Cerebellar nuclear complex (tissue), 1 donor: ENCODE results near the gene C11orf97.
"Not testable (repeated sequence)": the region's sequence is repeated elsewhere in the genome, so short reads cannot be mapped to it uniquely, and the experiment has no call there.

Experiments
- DNase-seq, 2 experiments: peaks; one replicate each; lab custom pipeline; 2025; lab: John Stamatoyannopoulos, UW

Gene C11orf97

GRCh38 chr11:94525546-94526324 is 13.5 kb downstream of the C11orf97 start:
- no peak for DNase-seq

- no peak for DNase-seq
Observed at GRCh38 chr11:94526645-94527438, 14.6 kb downstream of the C11orf97 start.

- DNase-seq = no peak
Observed at GRCh38 chr11:94528551-94528950, 16.3 kb downstream of the C11orf97 start.

GRCh38 chr11:94532211-94532610 is 19.9 kb downstream of the C11orf97 start:
- DNase-seq = no peak

- DNase-seq = no peak
Observed at GRCh38 chr11:94533206-94533605, 20.9 kb downstream of the C11orf97 start.

GRCh38 chr11:94533696-94534630 is 21.7 kb downstream of the C11orf97 start:
- DNase-seq = no peak

GRCh38 chr11:94536386-94536785 is 24.1 kb downstream of the C11orf97 start:
- no peak for DNase-seq

GRCh38 chr11:94537031-94537600 is 24.9 kb downstream of the C11orf97 start:
- DNase-seq = no peak

- DNase-seq = no peak
Observed at GRCh38 chr11:94539420-94539819, 27.2 kb downstream of the C11orf97 start.

GRCh38 chr11:94543695-94544645 is 31.7 kb downstream of the C11orf97 start, which contains the start of gene FUT4:
Gene FUT4, plus strand, starts transcription at chr11:94543921. Its CDS starts 213 bp downstream, at chr11:94544134.
- DNase-seq = peak; percentile 33 to 43

GRCh38 chr11:94544646-94545263 is 32.5 kb downstream of the C11orf97 start:
- DNase-seq = no peak

- DNase-seq = no peak
Observed at GRCh38 chr11:94545264-94546161, 33.3 kb downstream of the C11orf97 start.

- no peak for DNase-seq
Observed at GRCh38 chr11:94546162-94546470, 33.9 kb downstream of the C11orf97 start.

GRCh38 chr11:94546886-94547285 is 34.6 kb downstream of the C11orf97 start:
- no peak for DNase-seq

GRCh38 chr11:94549146-94549545 is 36.9 kb downstream of the C11orf97 start:
- DNase-seq = no peak

GRCh38 chr11:94550513-94550912 is 38.3 kb downstream of the C11orf97 start:
- no peak for DNase-seq

GRCh38 chr11:94553938-94554337 is 41.7 kb downstream of the C11orf97 start:
- no peak for DNase-seq

GRCh38 chr11:94555752-94556329 is 43.6 kb downstream of the C11orf97 start:
- not testable (repeated sequence) for DNase-seq

- no peak for DNase-seq
Observed at GRCh38 chr11:94557421-94557820, 45.2 kb downstream of the C11orf97 start.
